B cell (primary cell): Measurements from ENCODE around the gene SFMBT1. TPM values are rescaled to one million over a fixed set of nuclear protein-coding genes. Genes with fewer than 3 reads are reported as not detected.

Experiments used
- ATAC-seq: fragments of 200-7000 bp; cut with Tn5 transposase; one replicate; pipeline ENCODE4 v1.10.0; 2021; ENCODE audit warnings: low read depth, mild to moderate bottlenecking, moderate number of reproducible peaks, moderate library complexity
- CTCF ChIA-PET: fragments of 350-600 bp; sonication (Branson Sonifier 250); formaldehyde crosslinking; loops from one replicate; lab custom pipeline; 2021; ENCODE audit warnings: antibody characterized with exemption, inconsistent platforms; lab: Charles Lee
- POLR2A ChIA-PET: fragments of 350-600 bp; sonication (Branson Sonifier 250); formaldehyde crosslinking; loops from one replicate; lab custom pipeline; 2021; ENCODE audit warnings: antibody characterized with exemption; lab: Charles Lee
- DNase-seq: peaks from one replicate; pipeline ENCODE4 v3.0.0; 2013
- H2AFZ ChIP-seq: 2 replicates; pipeline ENCODE4 v1.6.1; 2012; ENCODE audit warnings: mild to moderate bottlenecking, low read depth, low read length; ENCODE audit not compliant: insufficient read depth, poor library complexity, severe bottlenecking
- H3K27ac ChIP-seq, 2 donors: 1 replicate in 1 of 2; 2 replicates in 1 of 2; pipeline ENCODE4 v1.5.1; 2012 to 2013; ENCODE audit warnings: low read length in 2 of 2, mild to moderate bottlenecking in 2 of 2, moderate library complexity in 1 of 2
- H3K27me3 ChIP-seq, 4 experiments: fragments of 200-600 bp in 1 of 4; sonication (generic) in 1 of 4; replicated peaks in 1 of 4; 1 replicate in 2 of 4; 2 replicates in 2 of 4; pipeline versions ENCODE4 v1.6.1 to v1.7.0; 2013 to 2016; ENCODE audit warnings: low read length in 3 of 4, mild to moderate bottlenecking in 2 of 4, mixed read lengths in 1 of 4, moderate library complexity in 1 of 4; ENCODE audit not compliant: insufficient read depth in 4 of 4, control insufficient read depth in 3 of 4; ENCODE audit errors: control extremely low read depth in 1 of 4
- H3K36me3 ChIP-seq, 2 experiments: replicated peaks in 1 of 2; 1 replicate in 1 of 2; 2 replicates in 1 of 2; pipeline versions ENCODE4 v1.6.1 to v1.7.1; 2013; ENCODE audit warnings: low read length in 1 of 2; ENCODE audit not compliant: insufficient read depth in 2 of 2, control insufficient read depth in 1 of 2; ENCODE audit errors: control extremely low read depth in 1 of 2, extremely low read depth in 1 of 2
- H3K4me1 ChIP-seq, 2 donors: fragments of 200-600 bp in 1 of 2; sonication (generic) in 1 of 2; 1 replicate in 1 of 2; 2 replicates in 1 of 2; pipeline versions ENCODE4 v1.5.1 to v1.6.1; 2013 to 2017; ENCODE audit warnings: low read length in 2 of 2; ENCODE audit not compliant: control insufficient read depth in 2 of 2, insufficient read depth in 2 of 2
- H3K4me2 ChIP-seq: replicated peaks from 2 replicates; pipeline ENCODE3; 2012; ENCODE audit warnings: mild to moderate bottlenecking, low read depth, low read length; ENCODE audit not compliant: poor library complexity, severe bottlenecking
- H3K4me3 ChIP-seq, 5 experiments: fragments of 200-600 bp in 1 of 5; sonication (generic) in 1 of 5; 1 replicate in 3 of 5; 2 replicates in 2 of 5; pipeline versions ENCODE4 v1.5.1 to v1.7.0; 2011 to 2016; ENCODE audit warnings: low read length in 4 of 5, mild to moderate bottlenecking in 4 of 5, low read depth in 2 of 5, control low read depth in 1 of 5, moderate library complexity in 1 of 5; ENCODE audit not compliant: insufficient read depth in 1 of 5; ENCODE audit errors: control extremely low read depth in 1 of 5, extremely low read depth in 1 of 5
- H3K79me2 ChIP-seq: fragments of 200-600 bp; sonication (generic); one replicate; pipeline ENCODE4 v1.6.0; 2016; ENCODE audit warnings: low read length; ENCODE audit not compliant: control insufficient read depth, insufficient read depth
- H3K9ac ChIP-seq: fragments of 200-600 bp; sonication (generic); 2 replicates; pipeline ENCODE4 v1.6.1; 2017; ENCODE audit warnings: mild to moderate bottlenecking, low read length, moderate library complexity
- H3K9me3 ChIP-seq, 3 donors: one replicate each; pipeline versions ENCODE4 v1.6.1 to v1.7.1; 2013; ENCODE audit warnings: low read length in 2 of 3; ENCODE audit not compliant: control insufficient read depth in 2 of 3, insufficient read depth in 1 of 3; ENCODE audit errors: control extremely low read depth in 1 of 3
- H4K20me1 ChIP-seq: 2 replicates; pipeline ENCODE4 v1.6.0; 2012; ENCODE audit warnings: mild to moderate bottlenecking, low read length; ENCODE audit not compliant: insufficient read depth, control insufficient read depth, poor library complexity, severe bottlenecking
- H3K27ac Mint-ChIP-seq: one replicate; pipeline ENCODE4 v1.8.0; 2021; ENCODE audit warnings: mixed read lengths
- H3K27me3 Mint-ChIP-seq: one replicate; pipeline ENCODE4 v1.8.0; 2021; ENCODE audit warnings: mixed read lengths
- H3K4me1 Mint-ChIP-seq: one replicate; pipeline ENCODE4 v1.8.0; 2021; ENCODE audit warnings: mixed read lengths
- H3K4me3 Mint-ChIP-seq: one replicate; pipeline ENCODE4 v1.8.0; 2021; ENCODE audit warnings: mixed read lengths
- H3K9me3 Mint-ChIP-seq: one replicate; pipeline ENCODE4 v1.8.0; 2022; ENCODE audit warnings: mixed read lengths; ENCODE audit not compliant: insufficient read depth
- CTCF ChIP-seq: fragments of 200-600 bp; IDR thresholded peaks from one replicate; pipeline ENCODE4 v1.8.0; 2022; ENCODE audit warnings: antibody characterized with exemption, mild to moderate bottlenecking
- EZH2 ChIP-seq: IDR thresholded peaks from 2 replicates; pipeline ENCODE4 v1.6.1; 2012; ENCODE audit warnings: borderline replicate concordance, low read depth, mild to moderate bottlenecking, moderate library complexity, low read length; ENCODE audit not compliant: insufficient read depth, poor library complexity, severe bottlenecking
- WGBS: methylation state at CpG from one replicate; pipeline ENCODE4 v1.1.5; 2013; ENCODE audit warnings: missing lambda C conversion rate; ENCODE audit not compliant: insufficient coverage; 5-methylcytosine and 5-hydroxymethylcytosine counted together
- intact Hi-C: fragments of 100-400 bp; cut with micrococcal nuclease; formaldehyde crosslinking; loops from one replicate; pipeline ENCODE4 v1.10.0; 2022
- polyA plus RNA-seq: library from polyadenylated mRNA; depleted of rRNA; stranded (reverse); fragments of >200 nt; gene quantifications from 2 replicates; pipeline ENCODE4 v1.2.3, GENCODE V29; 2012
- total RNA-seq, 2 donors: library from RNA; stranded (reverse); fragments of 120-200 nt in 1 of 2; gene quantifications; 1 replicate in 1 of 2; 2 replicates in 1 of 2; pipeline versions ENCODE4 v1.2.3 to v1.2.4, GENCODE V29; 2013 to 2022

SFMBT1 gene
- total and polyA plus RNA-seq, 2 donors (not counting 1 experiment from before 2014, with no cell fraction given), result 9.9 to 55.8 TPM

- peaks cover 38% of the 10 kb centered on the region for H3K4me1 Mint-ChIP-seq
- ChIA-PET CTCF (interaction anchor here (1.2 kb wide), 1 partner anchor 75 kb away, joined by 3 read pairs; no protein-coding TSS in a partner anchor), POLR2A (no interaction called here)
- TF ChIP-seq CTCF (no peak), EZH2 (no peak)
- DNase-seq (no peak), ATAC-seq (peak; percentile 17)
- H3K9me3 ChIP-seq, result no peaks in the 10 kb centered on the region
- peak overlapping the region; percentile 35 for H3K27ac Mint-ChIP-seq
- no peak overlapping the region for H3K4me3 Mint-ChIP-seq
- no peaks in the 10 kb centered on the region for H3K9me3 Mint-ChIP-seq
- WGBS, result no CpG with 5 or more reads among the region's 2 CpGs
- intact Hi-C loops, result loop anchor here (5.0 to 10.0 kb wide), 2 partner anchors 32 to 45 kb away; no protein-coding TSS in a partner anchor
- no peaks in the 10 kb centered on the region for H3K27me3 Mint-ChIP-seq
- H3K4me1 ChIP-seq, result peaks cover 8 to 11% of the 10 kb centered on the region in 2 donors
- no peaks in the 10 kb centered on the region for H3K27me3 ChIP-seq
- peaks cover 13% of the 10 kb centered on the region for H4K20me1 ChIP-seq
- no peak overlapping the region for H3K4me2 ChIP-seq
- H3K27ac ChIP-seq, result no peak overlapping the region
- H3K36me3 ChIP-seq, result no peaks in the 10 kb centered on the region
- no peak overlapping the region for H3K9ac ChIP-seq
- no peak overlapping the region for H3K4me3 ChIP-seq
- peaks cover 75% of the 10 kb centered on the region for H3K79me2 ChIP-seq
- H2AFZ ChIP-seq, result no peak overlapping the region
These were observed 35.9 kb downstream of the SFMBT1 start for GRCh38 chr3:53009826-53010539.

DNA sequence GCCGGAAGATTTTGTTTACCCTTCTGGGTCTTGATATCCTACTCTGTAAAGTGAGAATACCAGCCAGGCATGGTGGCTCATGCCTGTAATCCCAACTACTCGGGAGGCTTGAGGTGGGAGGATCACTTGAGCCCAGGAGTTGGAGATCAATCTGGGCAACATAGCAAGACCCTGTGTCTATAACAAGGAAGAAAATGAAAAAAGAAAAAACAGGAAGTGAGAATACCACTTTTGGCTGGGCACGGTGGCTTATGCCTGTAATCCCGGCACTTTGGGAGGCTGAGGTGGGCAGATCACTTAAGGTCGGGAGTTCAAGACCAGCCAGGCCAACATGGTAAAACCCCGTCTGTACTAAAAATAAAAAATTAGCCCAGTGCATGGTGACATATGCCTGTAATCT, 36.9 kb downstream of the SFMBT1 start:
- ChIA-PET CTCF (no interaction called here), POLR2A (no interaction called here)
- Histone ChIP-seq H3K27ac (no peak overlapping the region), H3K4me1 (peaks cover 8 to 11% of the 10 kb centered on the region in 2 donors), H3K27me3 (no peaks in the 10 kb centered on the region), H3K4me3 (no peak overlapping the region), H2AFZ (no peak overlapping the region), H3K79me2 (peaks cover 68% of the 10 kb centered on the region), H3K9me3 (no peaks in the 10 kb centered on the region), H3K9ac (no peak overlapping the region), H3K36me3 (no peaks in the 10 kb centered on the region), H4K20me1 (peaks cover 13% of the 10 kb centered on the region), H3K4me2 (no peak overlapping the region)
- Mint-ChIP-seq H3K4me1 (peaks cover 38% of the 10 kb centered on the region), H3K27ac (no peak overlapping the region), H3K4me3 (no peak overlapping the region), H3K27me3 (no peaks in the 10 kb centered on the region), H3K9me3 (no peaks in the 10 kb centered on the region)
- intact Hi-C loops, result loop anchor here (5.0 kb wide), 1 partner anchor 33 kb away; no protein-coding TSS in a partner anchor
- DNase-seq (no peak), ATAC-seq (no peak)
- 65% methylated on average over 6 of the region's 6 CpGs for WGBS
- no peak for TF ChIP-seq CTCF
- TF ChIP-seq EZH2, result no peak
